ENCODE data around the gene C1orf94. TPM values are rescaled to one million over a fixed set of nuclear protein-coding genes. Genes with fewer than 3 reads are reported as not detected.

The C1orf94 gene
- total RNA-seq, 1 experiment from 2014 or later = not detected

- intact Hi-C loops (cut with micrococcal nuclease; ENCODE audit: unreplicated experiment) = no loop called here
- Mint-ChIP-seq H3K4me1 (ENCODE audit: low read depth, unreplicated experiment) (no peaks in the 10 kb centered on the region), H3K27me3 (ENCODE audit: unreplicated experiment) (no peaks in the 10 kb centered on the region), H3K4me3 (ENCODE audit: low read depth, unreplicated experiment) (no peak overlapping the region), H3K9me3 (ENCODE audit: low read depth, unreplicated experiment) (peaks cover 2% of the 10 kb centered on the region), H3K27ac (ENCODE audit: unreplicated experiment) (no peak overlapping the region), H3K36me3 (ENCODE audit: insufficient read depth, unreplicated experiment) (no peaks in the 10 kb centered on the region)
- no peak for DNase-seq
- no TSS peak for BruUV-seq (replicated peaks)
- CTCF ChIA-PET = no interaction called here
- no peak for TF ChIP-seq CTCF (IDR thresholded peaks at IDR 0.05; ENCODE audit: unreplicated experiment)
These were observed 36.6 kb upstream of the C1orf94 start for GRCh38 chr1:34140011-34140676.

GRCh38 chr1:34143975-34144374 lies 32.7 kb upstream of the C1orf94 start:
- H3K36me3 Mint-ChIP-seq (ENCODE audit: insufficient read depth, unreplicated experiment) = no peaks in the 10 kb centered on the region
- CTCF ChIA-PET = no interaction called here
- peaks cover 3% of the 10 kb centered on the region for H3K9me3 Mint-ChIP-seq (ENCODE audit: low read depth, unreplicated experiment)
- H3K27me3 Mint-ChIP-seq (ENCODE audit: unreplicated experiment) = peaks cover 23% of the 10 kb centered on the region
- no peak overlapping the region for H3K27ac Mint-ChIP-seq (ENCODE audit: unreplicated experiment)
- no peak for DNase-seq
- H3K4me1 Mint-ChIP-seq (ENCODE audit: low read depth, unreplicated experiment) = no peaks in the 10 kb centered on the region
- BruUV-seq (replicated peaks) = no TSS peak
- TF ChIP-seq CTCF (IDR thresholded peaks at IDR 0.05; ENCODE audit: unreplicated experiment) = no peak
- no peak overlapping the region for H3K4me3 Mint-ChIP-seq (ENCODE audit: low read depth, unreplicated experiment)
- intact Hi-C loops (cut with micrococcal nuclease; ENCODE audit: unreplicated experiment) = no loop called here

GRCh38 chr1:34144766-34145165 lies 31.9 kb upstream of the C1orf94 start:
- Mint-ChIP-seq H3K4me3 (ENCODE audit: low read depth, unreplicated experiment) (no peak overlapping the region), H3K36me3 (ENCODE audit: insufficient read depth, unreplicated experiment) (no peaks in the 10 kb centered on the region), H3K4me1 (ENCODE audit: low read depth, unreplicated experiment) (no peaks in the 10 kb centered on the region), H3K27ac (ENCODE audit: unreplicated experiment) (no peak overlapping the region), H3K9me3 (ENCODE audit: low read depth, unreplicated experiment) (peaks cover 3% of the 10 kb centered on the region), H3K27me3 (ENCODE audit: unreplicated experiment) (peaks cover 23% of the 10 kb centered on the region)
- CTCF ChIA-PET = no interaction called here
- no TSS peak for BruUV-seq (replicated peaks)
- DNase-seq = no peak
- TF ChIP-seq CTCF (IDR thresholded peaks at IDR 0.05; ENCODE audit: unreplicated experiment) = no peak
- intact Hi-C loops (cut with micrococcal nuclease; ENCODE audit: unreplicated experiment) = no loop called here

- Mint-ChIP-seq H3K27me3 (ENCODE audit: unreplicated experiment) (peaks cover 41% of the 10 kb centered on the region), H3K27ac (ENCODE audit: unreplicated experiment) (no peak overlapping the region), H3K4me3 (ENCODE audit: low read depth, unreplicated experiment) (no peak overlapping the region), H3K36me3 (ENCODE audit: insufficient read depth, unreplicated experiment) (no peaks in the 10 kb centered on the region), H3K9me3 (ENCODE audit: low read depth, unreplicated experiment) (peaks cover 7% of the 10 kb centered on the region), H3K4me1 (ENCODE audit: low read depth, unreplicated experiment) (no peaks in the 10 kb centered on the region)
- intact Hi-C loops (cut with micrococcal nuclease; ENCODE audit: unreplicated experiment) = no loop called here
- CTCF ChIA-PET = no interaction called here
- no peak for DNase-seq
- TF ChIP-seq CTCF (IDR thresholded peaks at IDR 0.05; ENCODE audit: unreplicated experiment) = no peak
- BruUV-seq (replicated peaks) = no TSS peak
These were observed 29.4 kb upstream of the C1orf94 start for GRCh38 chr1:34147301-34147700.

Data from Calu3 (cell line).